HepG2 (cell line): Measurements from ENCODE around the gene TEC. TPM values are rescaled to one million over a fixed set of nuclear protein-coding genes. Genes with fewer than 3 reads are reported as not detected.

Experiments used
- ATAC-seq: fragments of 200-7000 bp; cut with Tn5 transposase; 3 replicates; pipeline ENCODE4 v1.9.1; 2020; ENCODE audit warnings: mild to moderate bottlenecking, moderate library complexity
- BruUV-seq: library from RNA; stranded (reverse); fragments of 400-500 nt; replicated peaks from 2 replicates; lab custom pipeline; 2021; lab: Mats Ljungman, UMichigan
- CTCF ChIA-PET: fragments of 300-600 bp; formaldehyde crosslinking; extraction: SDS; loops from one replicate; lab custom pipeline; 2021; ENCODE audit warnings: low total read pairs, inconsistent platforms, low intra/inter-chr PET ratio; lab: Yijun Ruan, JAX
- POLR2A ChIA-PET: fragments of 350-600 bp; sonication (Branson Sonifier 250); formaldehyde crosslinking; loops from one replicate; lab custom pipeline; 2020; ENCODE audit warnings: antibody characterized with exemption, inconsistent platforms; lab: Yijun Ruan, JAX
- DNase-seq: peaks from one replicate; pipeline ENCODE4 v3.0.0-alpha.2; 2015; ENCODE audit warnings: low spot score
- FAIRE-seq: peaks from 3 replicates; lab custom pipeline; 2011; peaks lifted over from hg19 to GRCh38; lab: Jason Lieb, UNC
- H2AFZ ChIP-seq: one replicate; pipeline ENCODE4 v1.6.1; 2011; ENCODE audit warnings: low read length, inconsistent platforms
- H3K27ac ChIP-seq: fragments of 300-600 bp; 3 replicates; pipeline ENCODE4 v1.8.0; 2011; ENCODE audit warnings: mixed run types, mild to moderate bottlenecking, mixed read lengths, low read length, inconsistent platforms; ENCODE audit not compliant: insufficient read depth; ENCODE audit errors: extremely low read length
- H3K27me3 ChIP-seq, 2 experiments: fragments of 200-600 bp in 1 of 2; 2 replicates in 1 of 2; 3 replicates in 1 of 2; pipeline versions ENCODE4 v1.6.0 to v1.8.0; 2011; ENCODE audit warnings: low read length in 2 of 2, mild to moderate bottlenecking in 2 of 2, moderate library complexity in 2 of 2, inconsistent platforms in 1 of 2; ENCODE audit not compliant: insufficient read depth in 2 of 2, control insufficient read depth in 1 of 2
- H3K36me3 ChIP-seq, 2 experiments: fragments of 200-600 bp in 1 of 2; replicated peaks in 1 of 2; 2 replicates in 1 of 2; 3 replicates in 1 of 2; pipeline versions ENCODE4 v1.5.1 to v1.8.0; 2011; ENCODE audit warnings: low read length in 2 of 2, inconsistent platforms in 1 of 2; ENCODE audit not compliant: insufficient read depth in 2 of 2, control insufficient read depth in 1 of 2
- H3K4me1 ChIP-seq: 2 replicates; pipeline ENCODE4 v1.5.1; 2012; ENCODE audit warnings: low read length, inconsistent platforms; ENCODE audit not compliant: insufficient read depth
- H3K4me2 ChIP-seq: 2 replicates; pipeline ENCODE4 v1.6.0; 2011; ENCODE audit warnings: low read depth, low read length, inconsistent platforms
- H3K4me3 ChIP-seq, 3 experiments: fragments of 200-600 bp in 1 of 3; sonication (generic), shearing (Covaris generic) in 1 of 3; replicated peaks in 1 of 3; 2 replicates each; pipeline ENCODE4 v1.5.1; 2011 to 2016; ENCODE audit warnings: low read length in 3 of 3, inconsistent platforms in 2 of 3, low read depth in 2 of 3, mild to moderate bottlenecking in 2 of 3, control low read depth in 1 of 3, mixed read lengths in 1 of 3; ENCODE audit not compliant: insufficient read depth in 1 of 3
- H3K79me2 ChIP-seq: one replicate; pipeline ENCODE4 v1.6.1; 2011; ENCODE audit warnings: low read length, inconsistent platforms; ENCODE audit not compliant: insufficient read depth
- H3K9ac ChIP-seq: 2 replicates; pipeline ENCODE4 v1.6.0; 2011; ENCODE audit warnings: mild to moderate bottlenecking, low read depth, low read length, inconsistent platforms; ENCODE audit not compliant: insufficient read depth
- H3K9me3 ChIP-seq: 2 replicates; pipeline ENCODE4 v1.5.1; 2012; ENCODE audit warnings: mild to moderate bottlenecking, low read length
- H4K20me1 ChIP-seq: 2 replicates; pipeline ENCODE4 v1.6.0; 2011; ENCODE audit warnings: inconsistent platforms, mild to moderate bottlenecking, low read length, moderate library complexity; ENCODE audit not compliant: insufficient read depth
- DR1 ChIP-seq: sonication (generic); formaldehyde crosslinking; IDR thresholded peaks from 2 replicates; pipeline ENCODE4 v1.8.0; 2021; ENCODE audit warnings: mild to moderate bottlenecking, missing genetic modification reagents, inconsistent platforms
- ELF3 ChIP-seq: IDR thresholded peaks from 2 replicates; pipeline ENCODE4 v1.6.1; 2016; ENCODE audit warnings: missing genetic modification reagents, missing compliant biosample characterization
- FLYWCH1 ChIP-seq: sonication (generic); formaldehyde crosslinking; IDR thresholded peaks from 2 replicates; pipeline ENCODE4 v1.8.1; 2023; ENCODE audit warnings: mild to moderate bottlenecking, missing genetic modification reagents
- FOSL1 ChIP-seq: sonication (generic); formaldehyde crosslinking; IDR thresholded peaks from 2 replicates; pipeline ENCODE4 v1.9.0; 2021; ENCODE audit warnings: missing genetic modification reagents, borderline replicate concordance
- FOXM1 ChIP-seq: sonication (generic); formaldehyde crosslinking; IDR thresholded peaks from 2 replicates; pipeline ENCODE4 v1.5.0; 2020; ENCODE audit warnings: missing genetic modification reagents
- HOXA5 ChIP-seq: sonication (generic); formaldehyde crosslinking; IDR thresholded peaks from 2 replicates; pipeline ENCODE4 v1.4.0; 2020; ENCODE audit warnings: missing genetic modification reagents
- JUND ChIP-seq: sonication (generic); formaldehyde crosslinking; IDR thresholded peaks from 2 replicates; pipeline ENCODE4 v1.8.0; 2022; ENCODE audit warnings: mild to moderate bottlenecking, missing genetic modification reagents
- KLF11 ChIP-seq: IDR thresholded peaks from 2 replicates; pipeline ENCODE4 v1.6.1; 2016; ENCODE audit warnings: missing compliant biosample characterization
- RXRB ChIP-seq: IDR thresholded peaks from 2 replicates; pipeline ENCODE4 v1.6.1; 2016; ENCODE audit warnings: borderline replicate concordance, missing genetic modification reagents, missing compliant biosample characterization
- SOX6 ChIP-seq, 2 experiments: fragments of 450-650 bp in 1 of 2; sonication (generic) in 1 of 2; formaldehyde crosslinking in 1 of 2; IDR thresholded peaks; 2 replicates each; pipeline versions ENCODE4 v1.4.0 to v1.6.1; 2017 to 2020; ENCODE audit warnings: antibody characterized with exemption in 1 of 2, mild to moderate bottlenecking in 1 of 2, missing genetic modification reagents in 1 of 2
- ZFY ChIP-seq: sonication (generic); formaldehyde crosslinking; IDR thresholded peaks from 2 replicates; pipeline ENCODE4 v1.4.0; 2020; ENCODE audit warnings: missing genetic modification reagents
- ZIK1 ChIP-seq: sonication (generic); formaldehyde crosslinking; IDR thresholded peaks from 2 replicates; pipeline ENCODE4 v1.5.0; 2020; ENCODE audit warnings: mild to moderate bottlenecking, low read depth, missing genetic modification reagents, borderline replicate concordance
- ZNF256 ChIP-seq: sonication (generic); formaldehyde crosslinking; conservative IDR thresholded peaks from 2 replicates; pipeline ENCODE4 v1.4.0; 2020; ENCODE audit warnings: missing genetic modification reagents
- ZNF276 ChIP-seq: sonication (generic); formaldehyde crosslinking; IDR thresholded peaks from 2 replicates; pipeline ENCODE4 v1.4.0; 2020; ENCODE audit warnings: mild to moderate bottlenecking, low read depth, missing genetic modification reagents
- ZNF431 ChIP-seq: sonication (generic); formaldehyde crosslinking; IDR thresholded peaks from 2 replicates; pipeline ENCODE4 v1.9.0; 2022; ENCODE audit warnings: missing genetic modification reagents, low read depth, mild to moderate bottlenecking, borderline replicate concordance
- ZNF773 ChIP-seq: sonication (generic); formaldehyde crosslinking; IDR thresholded peaks from 2 replicates; pipeline ENCODE4 v1.4.0; 2020; ENCODE audit warnings: missing genetic modification reagents, borderline replicate concordance
- ZNF83 ChIP-seq: sonication (generic); formaldehyde crosslinking; IDR thresholded peaks from 2 replicates; pipeline ENCODE4 v1.4.0; 2020; ENCODE audit warnings: missing genetic modification reagents, mild to moderate bottlenecking, borderline replicate concordance
- WGBS: methylation state at CpG from one replicate; pipeline ENCODE4 v1.1.6; 2017; ENCODE audit warnings: low lambda C conversion rate; 5-methylcytosine and 5-hydroxymethylcytosine counted together
- in situ Hi-C: cut with HindIII; loops from 2 replicates; pipeline ENCODE4 v1.10.0; 2017; ENCODE audit warnings: low pct_unique_long_range_greater_than_20kb; ENCODE audit not compliant: extremely low pct_ligation_motif_present
- intact Hi-C: fragments of 100-400 bp; cut with micrococcal nuclease; formaldehyde crosslinking; loops from one replicate; pipeline ENCODE4 v1.10.0; 2022; ENCODE audit not compliant: unreplicated experiment
- polyA plus RNA-seq, 8 experiments: library from polyadenylated mRNA; depleted of rRNA in 3 of 8; stranded (reverse) in 7 of 8; unstranded in 1 of 8; fragments of >200 nt; fragmentation: Illumina TruSeq in 4 of 8; extraction: Trizol in 4 of 8; gene quantifications; 2 replicates each; pipeline versions ENCODE4 v1.2.1 to v1.2.3, GENCODE V29; 2011 to 2016; ENCODE audit warnings: low read depth in 4 of 8, missing spikeins in 1 of 8, mixed read lengths in 1 of 8; ENCODE audit not compliant: insufficient read depth in 1 of 8
- total RNA-seq, 5 experiments: library from RNA; depleted of rRNA; stranded (reverse); fragments of >200 nt; fragmentation: Illumina TruSeq; extraction: Trizol; gene quantifications; 2 replicates each; pipeline ENCODE4 v1.2.3, GENCODE V29; 2016; ENCODE audit warnings: low read depth in 1 of 5
- TF ChIP-seq, protein P1 (sequence below): sonication (generic); formaldehyde crosslinking; IDR thresholded peaks from 2 replicates; pipeline ENCODE4 v1.4.0; 2020; ENCODE audit warnings: missing genetic modification reagents, borderline replicate concordance
- TF ChIP-seq, protein P2 (sequence below): IDR thresholded peaks from 2 replicates; pipeline ENCODE4 v1.6.1; 2012; ENCODE audit warnings: inconsistent platforms

Gene TEC
- total and polyA plus RNA-seq, 2 of the 13 experiments (the other 11 are each of a cell fraction or from before 2014, with no cell fraction given), result 0.05 to 0.20 TPM

DNA sequence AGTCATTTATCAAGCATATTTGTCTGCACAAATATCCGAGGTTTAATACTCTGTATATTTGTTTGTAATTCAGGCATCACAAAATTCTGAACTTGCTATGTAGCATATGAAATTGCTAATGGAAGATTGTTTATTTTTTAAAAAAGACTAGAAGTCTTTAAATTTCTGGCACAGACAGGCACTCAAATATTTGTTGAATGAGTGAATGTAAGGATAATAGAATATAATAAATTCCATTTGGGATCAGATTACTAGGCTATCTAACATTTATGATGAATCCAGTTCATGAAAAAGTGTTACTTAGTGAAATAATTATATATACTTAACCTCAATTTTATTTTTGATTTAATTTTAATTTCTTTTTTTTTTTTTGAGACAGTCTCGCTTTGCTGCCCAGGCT lies 30.4 kb upstream of the TEC start:
- H3K4me1 ChIP-seq, result no peaks in the 10 kb centered on the region
- intact Hi-C loops, result no loop called here
- TF ChIP-seq ZNF431 (no peak), ZNF773 (no peak), ELF3 (CRISPR knock-in tag) (no peak), FOXM1 (no peak), ZIK1 (CRISPR knock-in tag) (no peak), ZNF276 (CRISPR knock-in tag) (no peak), DR1 (CRISPR knock-in tag) (no peak), FOSL1 (no peak), ZNF256 (CRISPR knock-in tag) (no peak), HOXA5 (CRISPR knock-in tag) (no peak), RXRB (no peak), ZFY (CRISPR knock-in tag) (no peak), JUND (CRISPR knock-in tag) (no peak), KLF11 (CRISPR knock-in tag) (no peak), SOX6 (IDR thresholded peaks at IDR 0.05) (no peak), SOX6 (CRISPR knock-in tag; IDR thresholded peaks at IDR 0.05) (no peak), ZNF83 (CRISPR knock-in tag) (no peak), FLYWCH1 (no peak)
- TF ChIP-seq, protein P1, sequence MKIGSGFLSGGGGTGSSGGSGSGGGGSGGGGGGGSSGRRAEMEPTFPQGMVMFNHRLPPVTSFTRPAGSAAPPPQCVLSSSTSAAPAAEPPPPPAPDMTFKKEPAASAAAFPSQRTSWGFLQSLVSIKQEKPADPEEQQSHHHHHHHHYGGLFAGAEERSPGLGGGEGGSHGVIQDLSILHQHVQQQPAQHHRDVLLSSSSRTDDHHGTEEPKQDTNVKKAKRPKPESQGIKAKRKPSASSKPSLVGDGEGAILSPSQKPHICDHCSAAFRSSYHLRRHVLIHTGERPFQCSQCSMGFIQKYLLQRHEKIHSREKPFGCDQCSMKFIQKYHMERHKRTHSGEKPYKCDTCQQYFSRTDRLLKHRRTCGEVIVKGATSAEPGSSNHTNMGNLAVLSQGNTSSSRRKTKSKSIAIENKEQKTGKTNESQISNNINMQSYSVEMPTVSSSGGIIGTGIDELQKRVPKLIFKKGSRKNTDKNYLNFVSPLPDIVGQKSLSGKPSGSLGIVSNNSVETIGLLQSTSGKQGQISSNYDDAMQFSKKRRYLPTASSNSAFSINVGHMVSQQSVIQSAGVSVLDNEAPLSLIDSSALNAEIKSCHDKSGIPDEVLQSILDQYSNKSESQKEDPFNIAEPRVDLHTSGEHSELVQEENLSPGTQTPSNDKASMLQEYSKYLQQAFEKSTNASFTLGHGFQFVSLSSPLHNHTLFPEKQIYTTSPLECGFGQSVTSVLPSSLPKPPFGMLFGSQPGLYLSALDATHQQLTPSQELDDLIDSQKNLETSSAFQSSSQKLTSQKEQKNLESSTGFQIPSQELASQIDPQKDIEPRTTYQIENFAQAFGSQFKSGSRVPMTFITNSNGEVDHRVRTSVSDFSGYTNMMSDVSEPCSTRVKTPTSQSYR (CRISPR knock-in tag), result no peak
- TF ChIP-seq, protein P2, sequence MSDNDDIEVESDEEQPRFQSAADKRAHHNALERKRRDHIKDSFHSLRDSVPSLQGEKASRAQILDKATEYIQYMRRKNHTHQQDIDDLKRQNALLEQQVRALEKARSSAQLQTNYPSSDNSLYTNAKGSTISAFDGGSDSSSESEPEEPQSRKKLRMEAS, result no peak

More for the DNA sequence above, 30.4 kb upstream of the TEC start:
- Histone ChIP-seq H3K79me2 (no peaks in the 10 kb centered on the region), H3K36me3 (no peaks in the 10 kb centered on the region), H3K27me3 (no peaks in the 10 kb centered on the region), H2AFZ (no peak overlapping the region), H4K20me1 (no peaks in the 10 kb centered on the region), H3K27ac (no peak overlapping the region), H3K4me3 (no peak overlapping the region), H3K9ac (no peak overlapping the region), H3K9me3 (no peaks in the 10 kb centered on the region), H3K4me2 (no peak overlapping the region)
- in situ Hi-C loops, result no loop called here
- no peak for FAIRE-seq
- POLR2A ChIA-PET, result no interaction called here
- CTCF ChIA-PET, result no interaction called here
- DNase-seq, result no peak
- no peak for ATAC-seq
- 5% methylated on average over 2 of the region's 2 CpGs for WGBS
- no TSS peak for BruUV-seq
